HG03159 (cell line): ENCODE results near the gene GIT2.
"Not testable (repeated sequence)": the region's sequence is repeated elsewhere in the genome, so short reads cannot be mapped to it uniquely, and the experiment has no call there.

Experiments used
- ATAC-seq: cut with Tn5 transposase; IDR thresholded peaks from one replicate; pipeline ENCODE4 v1.9.1; 2021; ENCODE audit warnings: mild to moderate bottlenecking, moderate library complexity; ENCODE audit not compliant: unreplicated experiment

GIT2 gene

DNA sequence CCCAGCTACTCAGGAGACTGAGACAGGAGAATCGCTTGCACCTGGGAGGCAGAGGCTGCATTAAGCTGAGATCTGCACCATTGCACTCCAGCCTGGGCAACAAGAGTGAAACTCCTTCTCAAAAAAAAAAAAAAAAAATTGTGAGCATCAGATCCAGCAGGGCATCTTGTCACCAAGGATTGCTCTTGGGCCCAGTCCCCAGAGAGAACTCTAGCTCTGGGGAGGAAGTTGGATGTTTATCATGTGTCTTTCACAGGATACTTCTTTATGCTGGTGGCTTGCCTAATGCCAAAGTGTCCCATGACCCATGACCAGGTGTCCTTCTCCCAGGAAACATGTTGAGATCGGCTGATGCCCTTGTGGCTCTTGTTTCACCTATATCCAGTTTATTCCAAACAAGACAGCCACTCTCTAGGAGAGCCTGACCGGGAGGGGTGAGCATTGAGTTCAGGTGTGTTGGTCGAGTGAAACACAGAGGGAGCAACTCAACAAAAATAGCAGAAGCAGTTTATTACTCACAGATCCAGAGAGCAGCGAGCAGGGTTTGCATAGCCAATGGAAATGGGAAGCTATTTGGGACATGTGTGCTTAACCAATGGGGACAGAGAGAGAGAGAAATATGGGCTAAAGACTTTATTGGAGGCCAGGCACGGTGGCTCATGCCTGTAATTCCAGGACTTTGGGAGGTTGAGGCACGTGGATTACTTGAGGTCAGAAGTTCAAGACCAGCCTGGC, 102.7 kb downstream of the GIT2 start:
- ATAC-seq, result no peak

- peak; percentile 68 for ATAC-seq
Measured at GRCh38 chr12:109892748-109893147, 103.4 kb downstream of the GIT2 start.

- ATAC-seq, result no peak
Measured at GRCh38 chr12:109892165-109892715, 103.9 kb downstream of the GIT2 start.

GRCh38 chr12:109891731-109892130, 104.4 kb downstream of the GIT2 start:
- not testable (repeated sequence) for ATAC-seq

GRCh38 chr12:109890620-109891170, 105.5 kb downstream of the GIT2 start:
- ATAC-seq, result no peak

DNA sequence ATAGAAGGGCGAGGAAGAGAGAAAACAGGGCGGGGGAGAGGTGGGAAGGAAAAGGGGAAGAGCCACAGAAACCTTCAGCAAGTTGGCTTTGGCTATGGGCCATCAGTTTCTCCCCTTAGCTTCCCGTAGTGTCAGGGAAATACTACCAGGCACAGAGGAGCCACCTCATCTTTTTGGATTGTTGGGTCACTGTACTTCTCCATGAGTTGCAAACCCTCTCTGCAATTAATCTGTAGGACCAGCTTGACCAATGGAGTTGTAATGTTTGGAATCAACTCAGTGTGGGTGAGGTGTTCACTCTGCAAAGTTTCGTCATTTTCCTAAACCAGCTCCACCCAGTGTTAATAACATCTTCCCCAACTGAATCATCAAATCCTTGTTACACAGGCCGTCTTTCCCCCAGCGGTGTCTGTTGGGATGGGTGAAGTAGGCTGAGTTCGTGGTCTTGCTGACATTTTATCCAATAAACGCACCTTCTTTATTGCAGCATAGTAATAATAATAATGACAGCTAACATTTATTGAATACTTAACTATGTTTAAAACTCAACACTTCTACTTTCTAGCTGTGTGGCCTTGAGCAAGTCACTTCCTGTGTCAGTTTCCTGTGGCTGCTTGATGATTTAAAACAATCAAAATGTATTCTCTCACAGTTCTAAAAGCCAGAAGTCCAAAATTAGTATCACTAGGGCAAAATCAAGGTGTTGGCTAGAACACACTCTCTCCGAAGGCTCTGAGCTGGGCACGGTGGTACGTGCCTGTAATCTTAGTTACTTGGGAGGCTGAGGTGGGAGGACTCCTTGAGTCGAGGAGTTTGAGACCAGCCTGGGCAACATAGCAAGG, 107.8 kb downstream of the GIT2 start:
- ATAC-seq, result no peak

- ATAC-seq, result no peak
Measured at GRCh38 chr12:109885616-109886015, 110.6 kb downstream of the GIT2 start.

DNA sequence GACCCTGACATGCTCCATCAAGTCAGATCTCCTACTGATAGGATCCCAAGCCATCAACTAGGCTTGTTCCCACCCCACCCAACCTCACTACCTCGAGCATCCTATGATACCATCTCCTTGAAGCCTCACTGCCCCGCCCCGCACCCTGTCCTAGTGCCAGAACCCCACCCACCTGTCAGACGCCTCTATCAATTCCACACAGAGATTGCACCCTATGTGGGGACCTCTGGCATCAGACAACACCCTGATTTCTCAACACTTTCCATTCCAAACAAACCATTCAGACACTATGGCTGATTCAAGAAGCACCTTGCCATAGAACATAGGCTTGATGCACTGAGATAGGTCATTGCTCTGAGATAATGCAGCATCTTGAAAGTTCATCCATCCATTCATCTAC, 112.7 kb downstream of the GIT2 start:
- no peak for ATAC-seq

GRCh38 chr12:109881752-109882151, 114.4 kb downstream of the GIT2 start:
- no peak for ATAC-seq

GRCh38 chr12:109880938-109881337, 115.2 kb downstream of the GIT2 start:
- ATAC-seq, result no peak

- peak; percentile 90 for ATAC-seq
Measured at GRCh38 chr12:109880043-109880931, 115.9 kb downstream of the GIT2 start, which contains the start of gene GLTP. GLTP (minus strand) TSS chr12:109880541; CDS start chr12:109880374, 167 bp downstream.
